ENCODE measurements around the gene FBXL14.
A peak's percentile ranks its signal among the peaks of the same experiment; 100 is the strongest.
"Not testable (repeated sequence)": the region's sequence is repeated elsewhere in the genome, so short reads cannot be mapped to it uniquely, and the experiment has no call there.

FBXL14 gene

DNA sequence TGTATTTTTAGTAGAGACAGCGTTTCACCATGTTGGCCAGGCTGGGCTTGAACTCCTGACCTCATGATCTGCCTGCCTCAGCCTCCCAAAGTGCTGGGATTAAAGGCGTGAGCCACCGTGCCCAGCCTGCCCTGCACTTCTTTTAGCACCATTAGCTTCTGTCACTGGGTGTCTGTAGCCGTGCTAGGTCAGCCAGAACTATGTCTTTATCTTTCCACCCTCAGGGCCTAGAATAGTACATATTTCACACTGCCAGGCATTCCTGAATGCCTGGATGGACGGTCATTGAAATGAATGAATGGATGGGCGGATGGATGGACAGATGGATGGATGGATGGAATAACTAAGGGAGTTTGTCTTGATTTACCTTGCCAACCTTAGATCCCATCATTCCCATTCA, 33.7 kb downstream of the FBXL14 start:
- Histone ChIP-seq H2BK120ac (ENCODE audit: insufficient read depth, low read length, poor library complexity) (no peak overlapping the region), H3K27ac (ENCODE audit: low read depth, low read length) (no peak overlapping the region), H2BK12ac (ENCODE audit: low read length) (no peak overlapping the region), H3K9me3 (ENCODE audit: insufficient read depth, low read depth, low read length) (no peaks in the 10 kb centered on the region), H3K4me2 (ENCODE audit: low read length) (no peak overlapping the region), H2BK5ac (ENCODE audit: low read depth, low read length, poor library complexity) (no peak overlapping the region), H3K23ac (ENCODE audit: low read length) (no peak overlapping the region), H2AK5ac (ENCODE audit: low read length) (no peak overlapping the region), H3K27me3 (ENCODE audit: insufficient read depth, low read length) (no peaks in the 10 kb centered on the region), H3K18ac (ENCODE audit: low read length) (no peak overlapping the region), H3K79me2 (ENCODE audit: control insufficient read depth, insufficient read depth, low read length, poor library complexity) (no peaks in the 10 kb centered on the region), H4K12ac (ENCODE audit: low read depth, low read length) (no peak overlapping the region), H3K4me1 (ENCODE audit: control insufficient read depth in 1 of 2, insufficient read depth in 2 of 2, low read length in 2 of 2) (no peaks in the 10 kb centered on the region), H3K36me3 (ENCODE audit: control insufficient read depth in 1 of 2, insufficient read depth in 2 of 2, low read length in 2 of 2) (no peaks in the 10 kb centered on the region), H4K91ac (ENCODE audit: low read depth, low read length) (no peak overlapping the region), H3K9ac (ENCODE audit: low read length) (no peak overlapping the region), H3K4me3 (ENCODE audit: low read depth, low read length) (no peak overlapping the region), H4K8ac (ENCODE audit: low read depth, low read length) (no peak overlapping the region), H3K14ac (ENCODE audit: low read length) (no peak overlapping the region), H3K4ac (ENCODE audit: low read depth, low read length) (no peak overlapping the region), H3K79me1 (ENCODE audit: low read length) (no peaks in the 10 kb centered on the region), H2AFZ (ENCODE audit: insufficient read depth, low read length, poor library complexity) (no peak overlapping the region)
- no CpG with 5 or more reads among the region's 6 CpGs for WGBS (ENCODE audit: extremely low coverage, insufficient coverage, insufficient read length)
- peak; percentile 63 to 85 for DNase-seq

DNA sequence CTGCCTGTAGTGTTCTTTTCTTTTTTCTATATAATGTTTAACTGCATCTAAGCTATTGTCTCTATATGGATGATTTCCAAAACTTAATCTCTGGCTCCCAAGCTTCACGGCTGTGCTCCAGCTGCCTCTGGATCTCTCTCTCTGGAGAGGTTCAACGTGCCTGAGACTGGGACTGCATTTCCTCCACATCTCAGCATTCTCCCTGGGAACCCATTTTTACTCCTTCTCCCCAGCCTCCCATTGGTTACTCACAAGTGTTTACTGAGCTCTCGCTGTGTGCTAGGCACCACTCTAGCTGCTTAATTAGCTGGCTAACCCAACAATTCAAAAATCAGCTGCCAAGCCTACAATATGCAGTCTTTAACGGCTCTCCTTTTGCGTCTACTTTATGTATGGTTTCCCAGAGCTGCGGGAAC, 34.7 kb downstream of the FBXL14 start:
- no CpG with 5 or more reads among the region's 6 CpGs for WGBS (ENCODE audit: extremely low coverage, insufficient coverage, insufficient read length)
- Histone ChIP-seq H4K8ac (ENCODE audit: low read depth, low read length) (no peak overlapping the region), H2BK12ac (ENCODE audit: low read length) (no peak overlapping the region), H3K14ac (ENCODE audit: low read length) (no peak overlapping the region), H3K4me2 (ENCODE audit: low read length) (no peak overlapping the region), H3K79me2 (ENCODE audit: control insufficient read depth, insufficient read depth, low read length, poor library complexity) (no peaks in the 10 kb centered on the region), H3K9me3 (ENCODE audit: insufficient read depth, low read depth, low read length) (no peaks in the 10 kb centered on the region), H3K79me1 (ENCODE audit: low read length) (no peaks in the 10 kb centered on the region), H3K4ac (ENCODE audit: low read depth, low read length) (no peak overlapping the region), H4K12ac (ENCODE audit: low read depth, low read length) (no peak overlapping the region), H3K27me3 (ENCODE audit: insufficient read depth, low read length) (no peaks in the 10 kb centered on the region), H3K36me3 (ENCODE audit: control insufficient read depth in 1 of 2, insufficient read depth in 2 of 2, low read length in 2 of 2) (no peaks in the 10 kb centered on the region), H3K4me1 (ENCODE audit: control insufficient read depth in 1 of 2, insufficient read depth in 2 of 2, low read length in 2 of 2) (no peaks in the 10 kb centered on the region), H3K9ac (ENCODE audit: low read length) (no peak overlapping the region), H2BK120ac (ENCODE audit: insufficient read depth, low read length, poor library complexity) (no peak overlapping the region), H4K91ac (ENCODE audit: low read depth, low read length) (no peak overlapping the region), H3K18ac (ENCODE audit: low read length) (no peak overlapping the region), H3K27ac (ENCODE audit: low read depth, low read length) (no peak overlapping the region), H2AFZ (ENCODE audit: insufficient read depth, low read length, poor library complexity) (no peak overlapping the region), H2BK5ac (ENCODE audit: low read depth, low read length, poor library complexity) (no peak overlapping the region), H3K4me3 (ENCODE audit: low read depth, low read length) (no peak overlapping the region), H3K23ac (ENCODE audit: low read length) (no peak overlapping the region), H2AK5ac (ENCODE audit: low read length) (no peak overlapping the region)
- no peak for DNase-seq

DNA sequence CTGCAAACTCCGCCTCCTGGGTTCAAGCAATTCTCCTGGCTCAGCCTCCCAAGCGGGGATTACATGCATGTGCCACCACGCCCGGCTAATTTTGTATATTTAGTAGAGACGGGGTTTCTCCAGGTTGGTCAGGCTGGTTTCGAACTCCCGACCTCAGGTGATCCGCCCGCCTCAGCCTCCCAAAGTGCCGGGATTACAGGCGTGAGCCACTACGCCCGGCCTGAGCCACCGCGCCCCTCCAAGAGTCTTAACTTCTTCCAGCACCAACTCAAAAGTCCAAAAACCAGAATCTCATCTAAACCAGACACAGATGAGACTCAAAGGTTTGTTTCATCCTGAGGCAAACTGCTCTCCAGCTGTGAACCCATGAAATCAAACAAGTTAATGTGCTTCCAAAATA, 36.3 kb downstream of the FBXL14 start:
- not testable (repeated sequence) for H3K9ac ChIP-seq (ENCODE audit: low read length); H3K4ac ChIP-seq (ENCODE audit: low read depth, low read length); H4K12ac ChIP-seq (ENCODE audit: low read depth, low read length); H4K91ac ChIP-seq (ENCODE audit: low read depth, low read length); H2BK5ac ChIP-seq (ENCODE audit: low read depth, low read length, poor library complexity); H3K4me3 ChIP-seq (ENCODE audit: low read depth, low read length); H3K79me1 ChIP-seq (ENCODE audit: low read length); H3K27ac ChIP-seq (ENCODE audit: low read depth, low read length); H3K18ac ChIP-seq (ENCODE audit: low read length); H3K27me3 ChIP-seq (ENCODE audit: insufficient read depth, low read length); H2BK120ac ChIP-seq (ENCODE audit: insufficient read depth, low read length, poor library complexity); H2BK12ac ChIP-seq (ENCODE audit: low read length); H3K23ac ChIP-seq (ENCODE audit: low read length); DNase-seq; H3K36me3 ChIP-seq (ENCODE audit: control insufficient read depth in 1 of 2, insufficient read depth in 2 of 2, low read length in 2 of 2); H2AK5ac ChIP-seq (ENCODE audit: low read length); H3K9me3 ChIP-seq (ENCODE audit: insufficient read depth, low read depth, low read length); H3K79me2 ChIP-seq (ENCODE audit: control insufficient read depth, insufficient read depth, low read length, poor library complexity); H2AFZ ChIP-seq (ENCODE audit: insufficient read depth, low read length, poor library complexity); H3K14ac ChIP-seq (ENCODE audit: low read length); H3K4me1 ChIP-seq (ENCODE audit: control insufficient read depth in 1 of 2, insufficient read depth in 2 of 2, low read length in 2 of 2); H4K8ac ChIP-seq (ENCODE audit: low read depth, low read length); H3K4me2 ChIP-seq (ENCODE audit: low read length)
- WGBS (ENCODE audit: extremely low coverage, insufficient coverage, insufficient read length): no CpG with 5 or more reads among the region's 15 CpGs

DNA sequence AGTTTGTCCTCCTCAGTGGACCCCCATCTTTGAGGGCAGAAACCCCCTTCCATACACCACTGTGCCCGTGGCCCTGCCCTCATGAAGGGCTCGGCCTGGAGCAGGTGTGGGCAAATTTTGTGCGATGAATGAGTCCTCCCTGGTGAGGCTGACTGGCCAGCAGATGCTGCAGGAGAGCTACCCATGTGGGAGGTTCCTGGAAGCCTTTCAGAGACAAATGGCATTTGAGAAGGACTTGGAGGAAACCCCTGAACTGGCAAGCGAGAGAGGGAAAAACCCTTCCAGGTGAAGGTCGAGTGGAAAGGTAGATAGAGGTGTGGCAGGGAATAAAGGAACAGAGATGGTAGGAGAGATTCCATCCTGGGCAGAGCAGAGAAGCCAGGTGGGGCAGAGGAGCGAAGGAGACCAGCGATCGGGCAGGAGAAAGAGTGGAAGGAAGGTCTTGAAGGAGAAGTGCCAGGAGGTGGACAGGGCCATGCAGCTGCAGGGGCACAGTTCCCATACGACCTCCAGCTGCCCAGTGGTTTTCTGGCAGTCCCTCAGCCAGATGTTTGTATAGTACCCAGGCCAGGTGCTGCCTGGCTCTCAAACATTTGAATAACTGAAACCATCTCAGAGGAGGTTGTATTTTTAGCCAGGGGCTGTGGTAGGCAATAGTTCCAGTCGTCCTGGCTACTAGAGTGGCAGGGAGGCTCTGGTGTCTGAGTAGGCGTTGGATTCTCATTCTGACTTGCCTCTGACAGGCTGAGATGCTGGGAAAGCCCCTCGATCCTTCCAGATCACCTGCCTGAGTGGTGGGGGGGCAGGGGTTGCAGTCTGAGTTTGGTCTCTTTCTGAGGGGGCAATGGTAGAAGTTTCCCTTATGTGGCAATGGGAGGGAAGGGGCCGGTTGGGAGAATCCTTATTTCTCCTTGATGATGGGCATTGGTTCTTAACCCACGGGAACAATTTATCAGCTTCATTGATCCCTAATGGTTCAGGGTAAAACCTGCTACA, 40.1 kb downstream of the FBXL14 start:
- H3K27me3 ChIP-seq (ENCODE audit: insufficient read depth, low read length): no peaks in the 10 kb centered on the region
- H3K4ac ChIP-seq (ENCODE audit: low read depth, low read length): no peak overlapping the region
- no peak overlapping the region for H3K4me2 ChIP-seq (ENCODE audit: low read length)
- H2BK12ac ChIP-seq (ENCODE audit: low read length): no peak overlapping the region
- H3K4me3 ChIP-seq (ENCODE audit: low read depth, low read length): no peak overlapping the region
- no peaks in the 10 kb centered on the region for H3K4me1 ChIP-seq (ENCODE audit: control insufficient read depth in 1 of 2, insufficient read depth in 2 of 2, low read length in 2 of 2)
- no peaks in the 10 kb centered on the region for H3K9me3 ChIP-seq (ENCODE audit: insufficient read depth, low read depth, low read length)
- no peaks in the 10 kb centered on the region for H3K79me1 ChIP-seq (ENCODE audit: low read length)
- no peak overlapping the region for H4K8ac ChIP-seq (ENCODE audit: low read depth, low read length)
- H4K12ac ChIP-seq (ENCODE audit: low read depth, low read length): no peak overlapping the region
- no peaks in the 10 kb centered on the region for H3K79me2 ChIP-seq (ENCODE audit: control insufficient read depth, insufficient read depth, low read length, poor library complexity)
- no peak overlapping the region for H2AFZ ChIP-seq (ENCODE audit: insufficient read depth, low read length, poor library complexity)
- H3K27ac ChIP-seq (ENCODE audit: low read depth, low read length): no peak overlapping the region
- WGBS (ENCODE audit: extremely low coverage, insufficient coverage, insufficient read length): no CpG with 5 or more reads among the region's 14 CpGs
- H3K14ac ChIP-seq (ENCODE audit: low read length): no peak overlapping the region
- H4K91ac ChIP-seq (ENCODE audit: low read depth, low read length): no peak overlapping the region
- H3K9ac ChIP-seq (ENCODE audit: low read length): no peak overlapping the region
- no peak for DNase-seq
- H3K18ac ChIP-seq (ENCODE audit: low read length): no peak overlapping the region
- no peak overlapping the region for H2BK5ac ChIP-seq (ENCODE audit: low read depth, low read length, poor library complexity)
- no peak overlapping the region for H2AK5ac ChIP-seq (ENCODE audit: low read length)
- no peak overlapping the region for H2BK120ac ChIP-seq (ENCODE audit: insufficient read depth, low read length, poor library complexity)
- no peaks in the 10 kb centered on the region for H3K36me3 ChIP-seq (ENCODE audit: control insufficient read depth in 1 of 2, insufficient read depth in 2 of 2, low read length in 2 of 2)
- H3K23ac ChIP-seq (ENCODE audit: low read length): no peak overlapping the region

Measured in trophoblast cell (in vitro differentiated cells and primary cell).